Activated naive CD8-positive, alpha-beta T cell treated with anti-CD3 and anti-CD28 coated beads, Interleukin-2, amount 10 ng/mL, durations not matched to agents 7 days and 5 days (primary cell): Measurements from ENCODE around the gene RASSF8. TPM values are rescaled to one million over a fixed set of nuclear protein-coding genes. Genes with fewer than 3 reads are reported as not detected.

Experiments
- ATAC-seq: fragments of 150-1000 bp; cut with Tn5 transposase; one replicate; pipeline ENCODE4 v1.10.0; 2021; ENCODE audit warnings: low read depth, moderate library complexity
- POLR2A ChIA-PET: fragments of 350-600 bp; sonication (Branson Sonifier 250); formaldehyde crosslinking; loops from one replicate; lab custom pipeline; 2021; ENCODE audit warnings: antibody characterized with exemption; lab: Charles Lee
- DNase-seq: peaks from one replicate; pipeline ENCODE4 v3.0.0; 2021
- H3K27ac Mint-ChIP-seq: one replicate; pipeline ENCODE4 v1.8.0; 2022; ENCODE audit warnings: mild to moderate bottlenecking, mixed read lengths
- H3K27me3 Mint-ChIP-seq: one replicate; pipeline ENCODE4 v1.8.0; 2022; ENCODE audit warnings: mild to moderate bottlenecking, moderate library complexity, mixed read lengths
- H3K36me3 Mint-ChIP-seq: one replicate; pipeline ENCODE4 v1.8.0; 2021; ENCODE audit warnings: mild to moderate bottlenecking, mixed read lengths
- H3K4me1 Mint-ChIP-seq: one replicate; pipeline ENCODE4 v1.8.0; 2021; ENCODE audit warnings: mixed read lengths
- H3K4me3 Mint-ChIP-seq: one replicate; pipeline ENCODE4 v1.8.0; 2022; ENCODE audit warnings: mild to moderate bottlenecking, moderate library complexity, mixed read lengths
- H3K9me3 Mint-ChIP-seq: one replicate; pipeline ENCODE4 v1.8.0; 2021; ENCODE audit warnings: mixed read lengths
- total RNA-seq, 2 experiments: library from RNA; stranded (reverse); gene quantifications; one replicate each; pipeline ENCODE4 v1.2.3, GENCODE V29; 2021

Gene RASSF8
- total RNA-seq, 2 experiments from 2014 or later: 0.33 to 0.91 TPM

DNA sequence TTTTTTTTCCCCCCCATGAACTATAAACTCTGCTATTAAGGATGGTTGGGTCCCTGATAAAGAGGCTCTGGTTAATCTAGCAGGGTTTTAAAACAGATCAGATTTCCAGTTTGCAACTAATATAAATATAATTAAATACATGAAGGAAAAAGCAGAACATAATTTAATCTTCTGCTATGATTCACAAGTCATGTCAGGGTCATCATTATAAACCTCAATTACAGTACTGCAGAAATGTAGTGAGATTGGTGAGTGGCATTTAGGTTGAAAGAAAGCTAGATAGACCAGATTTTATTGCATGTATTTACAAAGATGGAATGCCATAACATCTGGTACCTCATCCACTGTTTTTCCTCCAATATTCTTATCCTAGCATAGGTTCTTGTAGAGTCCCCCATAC lies 14.5 kb upstream of the RASSF8 start:
- ATAC-seq (no peak), DNase-seq (no peak)
- Mint-ChIP-seq H3K9me3 (no peaks in the 10 kb centered on the region), H3K4me1 (no peaks in the 10 kb centered on the region), H3K36me3 (no peaks in the 10 kb centered on the region), H3K4me3 (no peak overlapping the region), H3K27ac (no peak overlapping the region), H3K27me3 (peaks cover 4% of the 10 kb centered on the region)
- POLR2A ChIA-PET: no interaction called here

DNA sequence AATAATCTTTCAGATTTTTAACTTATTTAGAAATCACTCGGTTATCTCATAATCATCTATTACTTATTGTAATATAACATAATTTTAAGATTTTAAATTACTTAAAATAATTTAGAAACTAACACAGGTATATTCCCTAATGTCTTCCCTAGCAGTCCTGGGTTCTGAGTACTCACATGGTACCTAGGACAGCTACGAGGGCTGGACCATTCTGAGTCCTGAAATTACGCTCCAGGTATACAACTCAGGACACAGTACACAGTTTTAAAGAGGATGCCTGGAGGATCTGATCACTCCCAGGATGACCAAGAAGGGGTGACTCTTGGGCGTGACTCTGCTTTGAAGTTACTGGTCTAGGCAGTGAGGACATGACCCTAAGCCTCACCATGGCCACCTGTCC lies 9.1 kb upstream of the RASSF8 start:
- ATAC-seq: no peak
- DNase-seq: no peak
- Mint-ChIP-seq H3K4me3 (no peak overlapping the region), H3K36me3 (no peaks in the 10 kb centered on the region), H3K4me1 (no peaks in the 10 kb centered on the region), H3K27me3 (peaks cover 5% of the 10 kb centered on the region), H3K27ac (no peak overlapping the region), H3K9me3 (no peaks in the 10 kb centered on the region)
- POLR2A ChIA-PET: no interaction called here

DNA sequence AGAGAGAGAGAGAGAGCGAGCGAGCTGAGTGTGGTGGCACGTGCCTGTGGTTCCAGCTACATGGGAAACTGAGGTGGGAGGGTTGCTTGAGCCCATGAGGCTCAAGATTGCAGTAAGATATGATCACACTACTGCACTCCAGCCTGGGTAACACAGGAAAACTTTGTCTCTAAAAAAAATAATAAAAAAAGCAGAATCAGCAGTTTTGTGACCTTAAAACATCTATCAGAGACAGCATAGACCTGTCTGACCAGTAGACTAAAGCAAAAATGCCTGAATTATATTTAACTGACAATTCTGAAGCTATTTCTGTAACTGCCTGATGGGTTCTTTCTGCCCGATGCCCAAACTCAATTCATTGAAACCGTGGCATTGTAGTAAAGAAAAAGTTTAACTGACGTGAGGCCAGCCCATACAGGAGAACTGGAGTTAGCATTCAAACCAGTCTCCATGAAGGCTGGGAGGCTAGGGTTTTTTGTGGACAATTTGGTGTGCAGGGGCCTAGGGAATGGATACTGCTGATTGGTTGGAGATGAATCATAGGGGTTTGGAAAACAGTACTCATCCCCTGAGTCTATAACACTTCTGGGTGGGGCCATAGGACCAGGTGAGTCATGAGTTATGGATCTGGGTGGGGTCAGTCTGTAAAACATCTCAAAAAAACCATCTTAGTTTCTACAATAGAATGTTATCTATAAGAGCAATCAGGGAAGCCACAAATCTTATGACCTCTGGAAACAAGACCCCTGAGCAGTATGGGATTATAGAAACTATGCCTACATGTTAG lies 8.0 kb upstream of the RASSF8 start:
- POLR2A ChIA-PET: no interaction called here
- Mint-ChIP-seq H3K27ac (no peak overlapping the region), H3K4me3 (no peak overlapping the region), H3K4me1 (no peaks in the 10 kb centered on the region), H3K9me3 (no peaks in the 10 kb centered on the region), H3K36me3 (no peaks in the 10 kb centered on the region), H3K27me3 (peaks cover 11% of the 10 kb centered on the region)
- DNase-seq (no peak), ATAC-seq (no peak)

DNA sequence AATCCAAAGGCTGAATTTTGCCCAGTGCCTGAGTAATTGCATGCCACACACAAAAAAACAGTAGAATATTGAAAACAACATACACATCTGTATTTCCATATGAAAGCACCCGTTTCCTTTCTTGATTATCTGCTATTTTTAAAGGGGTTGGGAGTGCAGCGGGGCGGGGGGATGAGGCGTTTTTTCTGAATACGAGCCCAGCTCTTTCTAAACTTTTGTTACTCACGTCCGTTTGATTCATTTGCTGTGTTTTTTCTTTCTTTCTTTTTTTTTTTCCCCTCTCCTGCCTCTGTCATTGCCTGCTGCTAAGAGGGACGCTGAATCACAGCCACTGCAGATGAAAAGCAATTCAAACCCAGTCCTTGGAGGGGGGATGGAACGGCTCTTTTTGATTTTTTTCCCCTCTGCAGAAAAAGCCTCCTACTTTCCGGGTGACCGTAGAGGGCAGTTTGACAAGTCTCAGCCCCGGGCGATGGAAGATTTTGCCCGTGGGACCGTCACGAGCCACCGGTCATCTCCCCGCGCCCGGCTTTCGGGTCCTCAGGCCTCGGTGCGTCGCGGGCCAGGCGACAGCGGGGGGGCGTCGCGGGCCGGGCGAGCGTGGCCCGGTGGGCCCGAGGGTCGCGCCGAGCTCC lies 572 bp upstream of the RASSF8 start:
- ATAC-seq: no peak
- peaks cover 68% of the 10 kb centered on the region for H3K27me3 Mint-ChIP-seq
- POLR2A ChIA-PET: no interaction called here
- no peak overlapping the region for H3K27ac Mint-ChIP-seq
- H3K36me3 Mint-ChIP-seq: peaks cover 1% of the 10 kb centered on the region
- peak overlapping the region; percentile 55 for H3K4me3 Mint-ChIP-seq
- H3K9me3 Mint-ChIP-seq: peaks cover 1% of the 10 kb centered on the region
- H3K4me1 Mint-ChIP-seq: peaks cover 11% of the 10 kb centered on the region
- no peak for DNase-seq

DNA sequence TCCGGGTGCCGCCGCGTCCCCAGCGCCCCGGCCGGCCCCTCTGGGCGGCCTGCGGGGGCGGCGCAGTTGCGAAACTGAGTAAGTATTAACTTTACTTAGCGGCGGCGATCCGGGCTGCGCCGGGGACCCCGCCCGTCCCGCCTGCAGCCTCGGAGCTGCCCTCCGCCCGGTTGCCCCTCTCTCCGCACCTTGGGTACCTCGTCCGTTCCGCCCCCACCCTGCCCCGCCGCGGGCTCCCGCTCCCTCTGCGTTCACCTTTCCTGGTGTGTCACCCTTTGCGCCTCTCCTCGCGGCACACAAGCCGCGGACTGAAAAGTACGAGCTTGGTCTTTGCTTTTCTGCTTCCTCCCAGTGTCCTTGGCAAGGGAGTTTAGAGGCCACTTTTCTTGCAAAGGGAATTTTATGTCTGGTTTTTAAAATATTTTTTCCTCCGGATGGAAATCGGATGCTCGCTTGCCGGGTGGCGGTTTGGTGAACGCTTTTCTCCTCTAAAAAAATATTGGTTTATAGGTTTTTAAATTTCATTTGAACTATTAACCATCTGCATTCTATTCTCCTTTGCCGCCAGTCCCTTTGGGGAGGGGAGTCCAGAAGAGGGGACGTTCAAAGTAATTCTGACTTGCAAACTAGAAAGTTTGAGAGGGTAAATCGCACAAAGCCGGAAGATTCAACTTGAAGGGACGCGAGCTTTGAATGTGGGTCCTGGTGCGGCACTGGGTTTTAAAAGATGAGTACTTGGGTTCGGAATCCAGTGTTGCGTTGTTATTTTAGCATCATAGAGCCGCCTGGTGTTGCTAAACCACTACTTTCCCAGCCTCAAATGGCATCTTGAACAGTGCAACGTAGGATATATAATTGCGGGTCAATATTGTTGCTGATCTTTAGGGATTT lies 834 bp downstream of the RASSF8 start:
- no peak for DNase-seq
- POLR2A ChIA-PET: no interaction called here

DNA sequence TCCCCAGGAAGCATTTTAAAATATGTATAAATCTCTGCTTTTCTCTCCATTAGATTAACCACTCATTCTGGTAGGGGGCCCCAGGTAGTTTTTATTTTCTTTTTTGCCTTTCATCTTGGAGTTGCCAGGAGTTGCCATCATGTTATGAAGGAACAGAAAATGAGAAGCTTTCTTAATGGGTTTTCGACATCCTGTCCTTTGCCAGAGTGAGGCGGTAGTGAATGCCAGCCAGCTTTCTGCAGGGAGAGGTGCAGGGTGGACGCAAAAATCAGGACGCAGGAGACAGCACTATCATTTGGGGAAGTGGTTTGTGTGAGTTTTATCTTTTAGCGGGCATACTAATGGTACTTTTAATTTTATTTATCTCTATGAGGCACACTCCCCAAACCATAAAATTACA lies 1.7 kb downstream of the RASSF8 start:
- peaks cover 67% of the 10 kb centered on the region for H3K27me3 Mint-ChIP-seq
- H3K4me1 Mint-ChIP-seq: peaks cover 11% of the 10 kb centered on the region
- POLR2A ChIA-PET: no interaction called here
- peak overlapping the region; percentile 82 for H3K4me3 Mint-ChIP-seq
- H3K9me3 Mint-ChIP-seq: peaks cover 1% of the 10 kb centered on the region
- no peak overlapping the region for H3K27ac Mint-ChIP-seq
- no peak for DNase-seq
- H3K36me3 Mint-ChIP-seq: peaks cover 1% of the 10 kb centered on the region
- ATAC-seq: no peak

More for the DNA sequence above, 834 bp downstream of the RASSF8 start:
- Mint-ChIP-seq H3K27ac (no peak overlapping the region), H3K36me3 (peaks cover 1% of the 10 kb centered on the region), H3K9me3 (peaks cover 1% of the 10 kb centered on the region), H3K4me1 (peaks cover 11% of the 10 kb centered on the region), H3K27me3 (peaks cover 71% of the 10 kb centered on the region), H3K4me3 (peak overlapping the region; percentile 82)
- ATAC-seq: peak; percentile 7

DNA sequence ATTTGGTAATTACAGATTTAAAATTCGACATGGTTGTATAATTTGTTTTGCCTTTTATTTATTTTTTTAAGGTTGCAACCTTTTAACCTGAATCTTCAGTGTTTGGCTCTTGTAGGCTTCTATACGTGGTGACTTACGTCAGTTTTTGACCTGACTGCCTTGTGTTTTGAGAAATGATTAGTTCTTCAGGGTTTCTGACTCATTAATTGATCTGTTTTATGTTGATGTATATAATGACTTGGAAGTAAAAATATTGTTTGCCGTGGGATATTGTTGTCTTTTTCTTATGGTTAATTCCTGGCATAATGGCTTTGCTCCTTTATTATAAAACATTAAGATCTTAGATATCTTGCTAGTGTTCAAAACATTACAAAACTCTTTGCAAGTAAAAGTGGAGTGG lies 2.5 kb downstream of the RASSF8 start:
- peaks cover 11% of the 10 kb centered on the region for H3K4me1 Mint-ChIP-seq
- peaks cover 1% of the 10 kb centered on the region for H3K36me3 Mint-ChIP-seq
- H3K27me3 Mint-ChIP-seq: peaks cover 61% of the 10 kb centered on the region
- POLR2A ChIA-PET: no interaction called here
- H3K9me3 Mint-ChIP-seq: peaks cover 1% of the 10 kb centered on the region
- no peak overlapping the region for H3K4me3 Mint-ChIP-seq
- DNase-seq: no peak
- no peak overlapping the region for H3K27ac Mint-ChIP-seq
- ATAC-seq: no peak

DNA sequence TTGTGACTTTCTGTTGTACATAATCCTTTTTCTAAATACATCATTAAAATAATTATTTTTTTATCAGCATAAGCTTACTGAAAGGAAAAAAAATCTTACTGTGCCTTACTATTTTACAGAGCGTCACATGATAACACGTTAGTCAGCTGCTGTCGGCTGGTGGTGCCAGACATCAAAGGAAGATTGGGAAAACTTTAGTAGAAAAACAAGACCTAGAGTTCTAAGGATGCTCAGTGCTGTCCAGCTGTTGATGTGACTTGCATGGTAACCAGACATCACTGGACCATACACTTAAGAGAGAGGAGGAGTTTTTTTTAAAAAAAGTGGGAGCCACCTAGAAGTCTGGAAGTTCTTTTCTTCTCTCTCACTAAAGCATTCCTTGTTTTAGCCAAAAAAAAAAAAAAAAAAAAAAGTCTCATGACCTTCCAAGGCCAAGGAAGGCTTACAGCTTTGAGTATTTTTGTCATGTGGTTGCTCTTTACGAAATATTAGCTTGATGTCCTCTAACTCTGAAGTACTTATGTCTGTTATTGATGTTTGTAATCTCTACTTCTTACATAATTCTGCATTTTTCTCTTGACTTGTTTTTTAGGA lies 4.5 kb downstream of the RASSF8 start:
- peaks cover 9% of the 10 kb centered on the region for H3K4me1 Mint-ChIP-seq
- no peak for ATAC-seq
- H3K9me3 Mint-ChIP-seq: no peaks in the 10 kb centered on the region
- H3K27me3 Mint-ChIP-seq: peaks cover 45% of the 10 kb centered on the region
- no peak for DNase-seq
- H3K36me3 Mint-ChIP-seq: no peaks in the 10 kb centered on the region
- H3K27ac Mint-ChIP-seq: no peak overlapping the region
- POLR2A ChIA-PET: no interaction called here
- H3K4me3 Mint-ChIP-seq: no peak overlapping the region

DNA sequence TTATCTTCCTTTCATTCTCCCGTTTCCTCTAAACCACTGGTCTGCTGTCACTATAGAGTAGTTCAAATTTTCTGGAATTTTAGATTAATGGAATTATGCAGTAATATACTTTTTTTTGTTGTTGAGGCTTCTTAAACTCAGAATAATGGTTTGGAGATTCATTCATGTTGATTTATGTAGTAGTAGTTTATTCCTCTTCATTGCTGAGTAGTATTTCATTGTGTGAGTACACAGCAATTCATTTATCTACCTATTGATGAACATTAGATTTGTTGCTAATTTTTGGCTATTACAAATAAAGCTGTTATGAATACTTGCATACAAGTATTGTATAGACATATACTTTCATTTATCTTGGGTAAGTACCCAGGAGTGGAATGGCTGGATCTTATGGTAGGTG lies 7.2 kb downstream of the RASSF8 start:
- POLR2A ChIA-PET: no interaction called here
- Mint-ChIP-seq H3K27ac (no peak overlapping the region), H3K4me1 (no peaks in the 10 kb centered on the region), H3K9me3 (no peaks in the 10 kb centered on the region), H3K36me3 (no peaks in the 10 kb centered on the region), H3K4me3 (no peak overlapping the region), H3K27me3 (peaks cover 33% of the 10 kb centered on the region)
- no peak for ATAC-seq
- no peak for DNase-seq

DNA sequence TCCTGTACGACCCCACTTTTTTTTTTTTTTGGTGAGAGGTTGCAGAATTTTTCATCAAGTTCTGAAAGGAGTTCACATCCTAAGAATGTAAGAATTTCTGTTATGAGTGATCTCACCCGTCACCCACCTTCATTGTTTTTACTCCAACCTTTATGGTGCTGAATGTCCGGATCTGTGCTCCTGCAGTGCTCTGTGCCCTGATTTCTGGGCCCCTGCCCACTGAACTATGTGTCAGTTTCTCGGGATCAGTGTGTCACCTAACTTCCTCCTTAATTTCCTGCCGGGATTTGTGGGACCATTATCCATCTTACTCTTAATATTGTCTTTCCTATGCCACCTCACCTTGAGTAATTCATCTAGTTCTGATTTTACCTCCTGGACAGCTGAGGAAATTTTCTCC lies 11.6 kb downstream of the RASSF8 start:
- Mint-ChIP-seq H3K9me3 (no peaks in the 10 kb centered on the region), H3K4me1 (no peaks in the 10 kb centered on the region), H3K4me3 (no peak overlapping the region)

DNA sequence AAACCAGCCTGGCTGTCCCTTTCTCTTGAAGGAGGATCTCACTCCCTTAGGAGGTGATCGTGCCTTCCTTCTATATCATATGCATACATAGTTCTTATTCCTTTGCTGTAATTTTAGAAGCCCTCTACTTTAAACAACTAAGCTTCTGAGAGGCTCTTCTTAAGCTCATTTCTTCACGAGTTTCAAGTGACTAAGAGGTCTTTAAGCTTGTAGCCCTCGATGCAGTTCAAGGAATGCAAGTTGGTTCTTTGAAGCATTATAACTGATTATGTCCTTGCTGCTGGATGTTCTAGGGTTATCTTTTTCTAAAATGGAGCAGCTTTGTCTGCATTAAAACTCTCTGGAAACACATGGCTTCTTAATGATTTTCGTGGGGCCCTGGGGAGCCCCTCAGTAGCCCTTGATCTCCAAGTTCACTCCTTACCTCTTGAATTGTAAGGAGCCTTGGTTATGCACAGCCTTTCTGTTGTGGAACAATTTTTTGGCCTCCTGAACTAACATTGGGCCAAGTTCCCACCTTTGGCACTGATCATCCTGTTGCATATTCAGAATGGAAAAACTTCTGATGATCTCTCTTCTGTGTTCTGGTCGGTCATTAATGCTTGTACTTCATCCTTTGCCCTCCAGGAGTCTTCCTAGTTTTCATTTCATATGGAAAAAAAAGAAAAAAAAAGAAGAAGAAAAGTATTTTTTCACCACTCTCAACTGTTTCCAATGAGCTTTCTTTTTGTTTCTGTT lies 12.6 kb downstream of the RASSF8 start:
- DNase-seq (no peak), ATAC-seq (no peak)
- no peaks in the 10 kb centered on the region for H3K4me1 Mint-ChIP-seq
- H3K27ac Mint-ChIP-seq: no peak overlapping the region
- H3K27me3 Mint-ChIP-seq: peaks cover 14% of the 10 kb centered on the region
- H3K9me3 Mint-ChIP-seq: no peaks in the 10 kb centered on the region
- H3K36me3 Mint-ChIP-seq: no peaks in the 10 kb centered on the region
- POLR2A ChIA-PET: no interaction called here
- H3K4me3 Mint-ChIP-seq: no peak overlapping the region

More for the DNA sequence above, 11.6 kb downstream of the RASSF8 start:
- H3K27me3 Mint-ChIP-seq: peaks cover 14% of the 10 kb centered on the region
- no peak overlapping the region for H3K27ac Mint-ChIP-seq
- no peaks in the 10 kb centered on the region for H3K36me3 Mint-ChIP-seq
- POLR2A ChIA-PET: interaction anchor here (0.6 kb wide), 1 partner anchor 30 kb away, joined by 5 read pairs; no protein-coding TSS in a partner anchor
- no peak for DNase-seq
- ATAC-seq: no peak

DNA sequence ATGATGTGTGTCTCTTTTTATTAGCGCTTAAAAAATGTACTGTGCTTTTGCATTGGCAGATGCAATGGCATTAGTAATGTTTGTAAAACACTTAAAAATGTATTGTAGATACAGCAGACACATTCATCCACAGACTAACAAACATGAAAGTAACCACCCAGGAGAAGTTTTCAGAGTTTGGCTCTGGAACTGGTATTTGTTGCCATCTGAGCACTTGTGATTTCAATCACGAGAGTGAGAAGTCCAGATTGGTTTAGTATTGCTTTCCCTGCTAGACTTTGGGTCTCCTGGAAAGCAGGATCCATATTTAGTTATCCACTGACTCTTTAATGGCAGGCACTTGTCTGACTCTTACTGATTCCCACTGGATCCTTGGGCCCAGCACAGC lies 13.2 kb downstream of the RASSF8 start:
- Mint-ChIP-seq H3K27me3 (peaks cover 12% of the 10 kb centered on the region), H3K4me1 (no peaks in the 10 kb centered on the region), H3K9me3 (no peaks in the 10 kb centered on the region), H3K4me3 (no peak overlapping the region), H3K27ac (no peak overlapping the region), H3K36me3 (no peaks in the 10 kb centered on the region)
- ATAC-seq (no peak), DNase-seq (no peak)
- POLR2A ChIA-PET: no interaction called here

DNA sequence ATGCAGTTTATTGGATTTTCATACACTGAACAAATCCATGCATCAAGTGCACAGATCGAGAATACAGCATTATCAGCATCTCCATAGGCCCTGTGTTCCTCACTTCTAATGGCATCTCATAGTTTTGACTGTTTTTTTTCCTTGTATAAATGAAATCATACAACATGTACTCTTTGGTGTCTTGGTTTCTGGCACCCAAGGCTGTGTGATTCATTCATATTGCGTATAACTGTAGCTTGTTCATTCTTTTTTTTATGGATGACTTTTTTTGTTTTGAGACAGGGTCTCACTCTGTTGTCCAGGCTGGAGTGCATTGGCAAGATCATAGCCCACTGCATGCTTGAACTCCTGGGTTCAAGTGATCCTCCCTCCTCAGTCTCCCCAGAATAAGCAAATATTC lies 14.3 kb downstream of the RASSF8 start:
- Mint-ChIP-seq H3K27ac (no peak overlapping the region), H3K27me3 (peaks cover 10% of the 10 kb centered on the region), H3K4me1 (no peaks in the 10 kb centered on the region), H3K36me3 (no peaks in the 10 kb centered on the region), H3K9me3 (no peaks in the 10 kb centered on the region), H3K4me3 (no peak overlapping the region)
- ATAC-seq (no peak), DNase-seq (no peak)
- POLR2A ChIA-PET: no interaction called here
